ENCODE results near the gene DMGDH.

Gene DMGDH

GRCh38 chr5:78971998-78972397 is 97.5 kb downstream of the DMGDH start:
- TF ChIP-seq REST (IDR thresholded peaks at IDR 0.05; ENCODE audit: low read depth): no peak
- TF ChIP-seq TCF12 (IDR thresholded peaks at IDR 0.05; ENCODE audit: low read depth): no peak
- TF ChIP-seq RAD21 (IDR thresholded peaks at IDR 0.05; ENCODE audit: low read depth): no peak
- TF ChIP-seq CEBPB (IDR thresholded peaks at IDR 0.05): no peak
- TF ChIP-seq EGR1 (IDR thresholded peaks at IDR 0.05): no peak
- no peak for TF ChIP-seq ZBTB7A (IDR thresholded peaks at IDR 0.05; ENCODE audit: low read depth)
- no peak for TF ChIP-seq CREB1 (IDR thresholded peaks at IDR 0.05; ENCODE audit: low read depth)
- TF ChIP-seq TAF1 (IDR thresholded peaks at IDR 0.05; ENCODE audit: low read depth): no peak
- TF ChIP-seq USF1 (IDR thresholded peaks at IDR 0.05): no peak
- TF ChIP-seq NFIC (IDR thresholded peaks at IDR 0.05): no peak
- no peak for TF ChIP-seq EP300 (IDR thresholded peaks at IDR 0.05; ENCODE audit: borderline replicate concordance)
- TF ChIP-seq MAX (IDR thresholded peaks at IDR 0.05): no peak

GRCh38 chr5:78968781-78969180 is 100.7 kb downstream of the DMGDH start:
- TF ChIP-seq ZBTB7A (IDR thresholded peaks at IDR 0.05; ENCODE audit: low read depth) (no peak), USF1 (IDR thresholded peaks at IDR 0.05) (no peak), REST (IDR thresholded peaks at IDR 0.05; ENCODE audit: low read depth) (no peak), EP300 (IDR thresholded peaks at IDR 0.05; ENCODE audit: borderline replicate concordance) (no peak), CEBPB (IDR thresholded peaks at IDR 0.05) (no peak), NFIC (IDR thresholded peaks at IDR 0.05) (no peak), RAD21 (IDR thresholded peaks at IDR 0.05; ENCODE audit: low read depth) (no peak), MAX (IDR thresholded peaks at IDR 0.05) (no peak), TCF12 (IDR thresholded peaks at IDR 0.05; ENCODE audit: low read depth) (no peak), FOXM1 (IDR thresholded peaks at IDR 0.05; ENCODE audit: borderline replicate concordance, low read depth) (no peak), YY1 (IDR thresholded peaks at IDR 0.05; ENCODE audit: low read depth) (no peak), EGR1 (IDR thresholded peaks at IDR 0.05) (no peak), CREB1 (IDR thresholded peaks at IDR 0.05; ENCODE audit: low read depth) (no peak), TAF1 (IDR thresholded peaks at IDR 0.05; ENCODE audit: low read depth) (no peak), TEAD4 (IDR thresholded peaks at IDR 0.05) (no peak)

- TF ChIP-seq RAD21 (IDR thresholded peaks at IDR 0.05; ENCODE audit: low read depth): peak; percentile 64
- TF ChIP-seq TEAD4 (IDR thresholded peaks at IDR 0.05): no peak
Observed at GRCh38 chr5:78964889-78965288, 104.6 kb downstream of the DMGDH start.

GRCh38 chr5:78961743-78962142 is 107.7 kb downstream of the DMGDH start:
- TF ChIP-seq REST (IDR thresholded peaks at IDR 0.05; ENCODE audit: low read depth) (no peak), TCF12 (IDR thresholded peaks at IDR 0.05; ENCODE audit: low read depth) (no peak), USF1 (IDR thresholded peaks at IDR 0.05) (no peak), TEAD4 (IDR thresholded peaks at IDR 0.05) (no peak), ZBTB7A (IDR thresholded peaks at IDR 0.05; ENCODE audit: low read depth) (no peak), CREB1 (IDR thresholded peaks at IDR 0.05; ENCODE audit: low read depth) (no peak), YY1 (IDR thresholded peaks at IDR 0.05; ENCODE audit: low read depth) (no peak), RAD21 (IDR thresholded peaks at IDR 0.05; ENCODE audit: low read depth) (no peak), EGR1 (IDR thresholded peaks at IDR 0.05) (no peak), MAX (IDR thresholded peaks at IDR 0.05) (no peak)

Measured in Ishikawa (cell line).